HG02938 (cell line): Measurements from ENCODE around the gene PLEKHA6.

Experiments used
- ATAC-seq: cut with Tn5 transposase; IDR thresholded peaks from one replicate; pipeline ENCODE4 v1.9.1; 2021; ENCODE audit warnings: mild to moderate bottlenecking, moderate library complexity; ENCODE audit not compliant: unreplicated experiment

Gene PLEKHA6

DNA sequence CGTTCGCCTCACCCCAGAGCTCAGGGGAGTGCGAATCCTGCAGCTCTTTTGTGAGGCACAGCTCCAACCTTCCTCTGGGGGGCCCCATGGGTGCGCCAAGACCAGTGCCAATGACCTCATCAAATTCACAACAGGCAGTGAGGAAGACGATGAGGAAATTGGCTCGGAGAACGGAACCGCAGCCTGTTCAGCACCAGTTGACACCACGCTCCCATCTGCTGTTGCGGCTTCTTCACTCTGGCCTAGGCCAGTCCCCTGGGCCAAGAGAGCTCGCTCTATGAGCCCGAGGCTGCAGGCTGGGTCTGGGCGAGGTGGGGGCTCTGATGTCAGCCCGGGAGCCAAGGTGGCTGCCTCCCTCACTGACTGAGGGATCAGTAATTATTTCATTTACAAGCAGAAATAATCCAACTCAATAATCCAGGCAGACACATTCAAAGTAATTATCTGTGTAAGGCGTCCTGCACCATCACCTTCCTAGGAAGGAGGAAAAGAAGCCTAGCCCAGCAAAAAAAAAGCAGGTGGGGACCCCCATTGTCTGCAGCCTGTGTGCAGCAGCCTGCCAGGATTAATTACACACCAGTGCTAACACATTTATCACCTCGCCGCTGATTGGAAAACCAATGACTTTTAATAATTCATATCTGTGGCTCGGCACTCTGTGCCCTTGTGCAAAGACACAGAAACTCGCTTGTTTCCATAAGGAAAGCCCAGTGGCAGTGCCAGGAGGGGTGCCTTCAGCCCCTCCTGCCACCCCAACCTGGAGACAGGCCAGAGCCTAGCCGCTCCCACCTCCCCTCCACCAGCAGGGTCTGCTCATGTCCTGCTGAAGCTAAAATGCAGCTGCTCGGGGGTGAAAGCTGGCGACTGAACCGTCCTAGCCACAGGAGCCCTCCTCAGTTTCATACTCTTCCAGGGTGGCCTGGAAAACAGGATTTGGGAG lies 1.9 kb downstream of the PLEKHA6 start:
- no peak for ATAC-seq

DNA sequence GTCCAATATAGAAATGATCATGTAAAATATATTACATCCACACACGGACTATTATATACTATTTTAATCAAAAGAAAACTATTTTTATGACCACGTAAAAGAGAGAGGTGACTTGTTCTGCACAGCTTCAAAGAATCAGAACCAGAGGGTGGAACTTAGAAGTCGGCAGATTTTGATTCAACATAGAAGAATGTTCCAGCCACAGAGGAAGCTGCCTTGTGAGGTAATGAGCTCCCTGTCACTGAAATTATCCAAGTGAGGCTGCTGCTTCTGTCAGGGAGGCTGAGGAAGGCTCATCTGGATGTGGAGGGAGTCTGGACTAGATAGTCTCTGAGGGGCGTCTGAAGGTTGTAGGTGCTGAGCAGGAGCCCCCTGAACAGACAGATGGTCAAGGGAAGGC lies 2.7 kb downstream of the PLEKHA6 start:
- no peak for ATAC-seq

DNA sequence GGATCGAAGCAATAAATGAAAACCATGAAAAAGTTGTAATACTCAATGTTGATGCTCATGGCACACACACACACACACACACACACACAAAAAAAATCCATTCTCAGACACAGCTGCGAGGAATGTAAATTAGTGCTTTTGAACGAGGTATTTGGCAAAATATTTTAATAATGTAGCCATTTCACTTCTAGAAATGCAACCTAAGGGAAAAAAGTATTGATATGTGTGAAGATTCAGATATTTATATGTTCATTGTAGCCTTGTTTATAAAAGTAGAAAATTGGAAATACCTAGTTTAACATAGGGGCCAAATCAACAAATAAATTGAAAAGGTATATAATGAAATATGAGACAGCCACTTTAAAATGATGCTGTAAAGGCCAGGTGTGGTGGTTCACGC lies 3.8 kb downstream of the PLEKHA6 start:
- ATAC-seq: no peak

GRCh38 chr1:204354579-204354978 lies 5.2 kb downstream of the PLEKHA6 start:
- ATAC-seq: no peak

DNA sequence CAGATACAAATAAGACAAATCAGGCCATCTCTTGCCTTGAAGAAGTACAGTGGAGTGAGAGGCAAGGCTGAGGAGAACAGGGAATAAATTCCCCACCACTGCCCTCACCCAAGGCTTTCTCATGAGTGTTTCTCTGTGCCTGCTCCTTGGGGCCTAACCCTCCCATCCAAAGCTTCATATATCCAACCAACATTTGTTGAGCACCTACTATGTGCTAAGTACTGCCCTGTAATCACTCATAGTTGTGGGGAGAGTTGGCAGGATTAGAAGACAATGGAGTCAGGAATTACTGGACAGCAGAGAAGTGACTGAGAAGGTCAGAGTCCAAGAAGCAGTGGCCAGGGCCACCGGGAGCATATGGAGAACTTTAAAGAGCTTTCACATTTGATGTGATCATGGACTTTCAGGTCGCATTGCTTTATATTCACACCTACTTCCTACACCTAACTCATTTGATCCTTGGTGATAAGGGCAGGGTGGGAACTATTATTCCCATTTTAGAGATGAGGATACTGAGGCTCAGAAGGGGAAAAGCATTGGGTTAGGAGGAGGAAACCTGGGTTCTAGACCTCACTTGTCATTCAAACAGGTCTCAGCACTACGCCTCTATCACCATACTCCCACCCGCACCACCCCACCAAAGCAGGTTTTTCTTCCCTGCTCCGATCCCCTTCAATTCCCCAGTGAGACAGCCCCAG lies 6.4 kb downstream of the PLEKHA6 start:
- ATAC-seq: no peak

DNA sequence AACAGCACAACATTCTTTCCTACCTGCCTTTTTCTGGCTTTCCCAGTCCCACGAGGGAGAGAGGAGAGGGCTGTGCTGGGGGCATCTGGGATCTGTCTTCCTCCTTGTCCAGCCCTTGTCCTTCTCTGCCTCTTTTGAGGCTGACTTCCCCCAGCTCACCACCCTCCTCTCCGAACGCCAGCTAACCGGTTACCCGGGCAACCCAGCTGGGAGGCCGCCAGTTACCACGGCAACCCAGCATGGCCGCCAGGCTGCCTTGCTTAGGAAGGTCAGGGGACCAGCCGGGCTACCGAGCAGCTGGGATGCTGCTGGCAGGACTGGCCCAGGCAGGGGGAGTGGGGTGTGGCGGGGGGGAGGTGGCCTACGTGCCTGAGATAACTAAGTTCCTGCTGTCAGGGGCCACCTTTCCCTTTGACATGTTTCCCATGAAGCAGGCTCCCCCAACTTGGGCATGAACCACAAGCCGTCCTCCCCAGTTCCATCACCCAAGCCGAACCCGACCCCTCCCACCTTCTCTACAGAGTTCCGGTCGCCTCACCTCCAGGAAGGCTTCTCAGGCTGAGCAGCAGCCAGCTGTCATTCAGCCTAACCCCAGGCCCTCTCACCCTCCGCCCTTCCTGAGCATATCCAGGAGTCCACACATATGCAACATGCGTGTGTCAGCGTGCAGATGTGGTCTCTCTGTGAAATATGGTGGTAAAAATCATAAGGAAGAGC lies 8.7 kb downstream of the PLEKHA6 start:
- no peak for ATAC-seq

GRCh38 chr1:204350312-204350711 lies 9.4 kb downstream of the PLEKHA6 start:
- no peak for ATAC-seq

DNA sequence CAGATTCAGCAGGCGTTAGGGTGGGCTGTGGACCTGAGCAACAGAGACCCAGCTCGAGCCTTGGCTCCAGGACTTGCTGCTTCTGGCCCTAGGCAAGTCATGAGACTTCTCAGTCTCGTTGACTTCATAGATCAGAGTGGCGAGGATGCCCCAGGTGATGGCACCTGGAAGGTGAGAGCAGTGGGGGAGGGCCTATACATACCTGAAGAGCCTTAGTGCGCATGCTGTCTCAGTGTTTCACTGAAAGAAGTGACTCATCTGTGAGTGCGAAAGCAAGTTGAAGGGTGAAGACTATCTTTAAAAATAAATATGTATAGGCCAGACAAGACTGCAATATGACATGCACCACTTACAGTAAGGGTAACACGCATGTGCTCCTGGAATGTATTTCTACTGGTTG lies 10.1 kb downstream of the PLEKHA6 start:
- no peak for ATAC-seq

- no peak for ATAC-seq
Observed at GRCh38 chr1:204348722-204349121, 11.0 kb downstream of the PLEKHA6 start.

DNA sequence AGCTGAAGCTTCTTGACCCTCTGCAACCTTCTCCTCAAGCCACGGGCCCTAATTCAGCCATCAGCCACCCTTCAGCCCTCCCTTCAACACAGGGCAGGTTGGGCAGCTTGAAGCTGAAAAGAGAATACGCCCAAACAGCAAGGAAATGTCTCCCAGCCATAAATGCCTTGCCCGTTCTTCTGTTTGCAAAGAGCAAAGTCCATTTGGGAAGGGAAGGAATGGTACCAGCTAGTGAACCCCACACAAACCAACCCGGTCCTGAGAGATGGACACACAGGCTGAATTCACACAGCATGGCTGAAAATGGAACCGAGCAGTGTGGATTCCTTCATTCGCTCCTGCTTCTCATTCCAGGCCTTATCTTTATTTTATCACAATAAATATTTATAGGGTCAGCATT lies 11.5 kb downstream of the PLEKHA6 start:
- no peak for ATAC-seq

DNA sequence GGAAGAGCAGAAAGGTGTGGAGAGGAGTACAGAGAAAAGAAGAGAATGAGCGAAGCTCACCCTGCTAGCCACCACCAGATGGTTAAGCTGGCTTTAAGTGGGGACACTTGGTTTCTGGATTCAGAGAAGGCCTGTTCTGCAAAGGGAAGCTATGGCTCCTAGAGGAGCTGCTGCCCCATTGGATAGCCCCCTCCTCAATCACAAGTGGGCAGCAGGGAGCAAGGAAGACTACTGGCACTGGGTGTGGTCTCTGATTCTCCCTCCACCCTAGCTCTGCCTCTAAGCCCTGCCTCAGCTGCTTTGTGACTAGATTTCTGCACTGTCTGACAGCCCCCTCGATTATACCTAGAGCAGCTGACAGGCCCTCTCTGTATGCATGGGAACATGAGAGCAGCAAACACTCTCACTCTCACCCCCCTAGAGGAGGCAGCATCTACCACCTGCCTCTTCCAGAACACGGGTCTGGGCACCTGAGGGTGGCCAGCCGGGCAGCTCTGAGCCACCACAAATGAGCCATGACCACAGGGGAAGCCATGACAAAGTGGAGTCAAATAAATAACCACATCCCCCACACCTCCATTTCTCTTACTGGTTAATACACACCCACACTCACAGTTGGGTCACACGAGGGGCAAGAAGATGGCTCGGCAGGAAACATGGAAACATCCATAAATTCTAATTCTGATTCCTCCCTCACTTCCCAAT lies 13.6 kb downstream of the PLEKHA6 start:
- no peak for ATAC-seq

DNA sequence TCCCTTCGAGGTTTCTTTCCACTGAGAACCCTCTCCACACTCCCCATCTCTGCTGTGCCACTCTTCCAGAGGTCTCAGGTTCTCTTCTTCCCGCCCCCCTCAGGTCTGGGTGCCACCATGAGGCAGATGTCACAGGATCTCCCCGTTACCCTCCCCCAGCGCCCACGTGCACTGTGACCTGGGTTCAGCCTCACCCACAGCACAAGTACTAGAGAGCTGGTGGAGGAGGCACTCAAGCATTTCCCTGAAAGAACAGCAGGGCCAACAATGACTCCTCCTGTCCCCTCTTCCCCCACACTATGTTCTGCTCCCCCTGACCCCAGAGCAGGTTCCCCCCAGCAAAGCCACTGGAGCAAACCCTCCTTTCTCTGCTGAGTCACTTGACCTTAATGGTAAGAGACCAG lies 14.3 kb downstream of the PLEKHA6 start:
- ATAC-seq: no peak

GRCh38 chr1:204344665-204345355 lies 14.9 kb downstream of the PLEKHA6 start:
- no peak for ATAC-seq

- no peak for ATAC-seq
Observed at GRCh38 chr1:204343802-204344201, 15.9 kb downstream of the PLEKHA6 start.

DNA sequence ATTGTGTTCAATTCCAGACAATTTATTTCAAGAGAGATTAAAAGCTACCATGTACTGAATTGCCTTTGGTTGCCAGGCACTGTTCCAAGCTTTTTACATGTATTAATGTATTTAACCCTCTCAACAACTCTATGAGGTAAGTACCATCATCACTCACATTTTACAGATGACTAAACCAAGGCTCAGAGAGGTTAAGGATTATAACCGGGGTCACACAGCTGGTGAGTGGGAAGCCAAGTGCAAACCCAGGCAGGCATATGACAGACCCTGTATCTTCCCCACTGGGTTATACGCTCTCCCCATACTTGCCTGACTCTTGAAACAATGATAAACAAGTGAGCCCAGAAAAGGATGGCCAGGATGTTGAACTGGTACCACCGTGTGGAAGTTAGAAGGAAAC lies 16.5 kb downstream of the PLEKHA6 start:
- no peak for ATAC-seq

DNA sequence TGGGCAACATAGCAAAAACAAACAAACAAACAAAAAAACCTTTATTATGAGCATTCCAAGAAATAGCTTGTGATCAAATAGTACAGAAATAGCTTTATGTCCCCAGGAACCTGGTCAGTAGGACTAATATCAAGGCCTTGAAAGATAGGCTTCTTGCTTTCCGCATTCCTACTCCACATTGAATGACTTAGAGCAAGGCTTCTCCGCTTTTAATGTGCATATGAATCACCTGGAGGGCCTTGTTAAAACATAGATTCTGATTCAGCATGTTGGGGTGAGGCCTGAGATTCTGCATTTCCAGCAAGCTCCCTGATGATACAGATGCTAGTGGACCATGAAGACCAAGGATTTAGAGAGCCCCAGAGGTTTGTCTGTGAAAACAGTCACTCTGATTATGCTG lies 17.4 kb downstream of the PLEKHA6 start:
- ATAC-seq: no peak

GRCh38 chr1:204341380-204341779 lies 18.3 kb downstream of the PLEKHA6 start:
- ATAC-seq: no peak

DNA sequence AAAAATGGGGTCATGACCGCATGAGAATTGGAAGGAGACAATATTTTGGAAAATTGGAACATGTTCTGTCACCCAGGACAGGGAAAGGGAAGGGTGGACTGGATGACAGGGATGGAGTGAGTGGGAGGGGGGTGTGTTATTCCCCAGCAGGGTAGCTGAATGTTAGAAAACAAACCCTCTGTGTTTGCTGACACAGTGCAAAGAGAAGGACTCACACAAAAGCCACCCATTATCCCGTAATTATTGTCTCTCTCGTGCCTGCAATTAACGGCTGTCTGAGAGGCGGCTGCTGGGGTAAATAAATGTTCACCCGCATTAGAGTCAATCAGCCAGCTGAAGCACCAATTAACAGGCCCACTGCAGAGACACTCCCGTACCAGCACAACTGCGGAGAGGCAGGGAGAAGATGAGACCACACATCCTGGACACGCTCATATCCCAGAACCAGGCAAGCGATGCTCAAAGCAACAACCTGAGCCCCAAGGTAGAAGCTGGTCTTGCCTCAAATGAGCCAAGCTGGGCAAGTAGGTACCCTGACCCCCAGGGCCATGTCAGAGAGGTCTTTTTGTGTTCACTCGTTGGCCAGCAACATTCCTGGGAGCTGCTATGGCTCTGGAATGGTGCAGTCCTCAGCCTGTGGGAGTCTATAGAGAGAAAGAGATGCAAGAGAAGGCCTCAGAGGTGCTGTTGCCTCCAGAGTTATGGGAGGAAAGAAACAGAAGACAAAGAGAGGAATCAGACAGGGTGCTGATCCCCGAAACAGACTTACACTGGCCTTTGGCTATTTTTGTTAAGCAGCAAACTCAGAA lies 19.4 kb downstream of the PLEKHA6 start:
- no peak for ATAC-seq

DNA sequence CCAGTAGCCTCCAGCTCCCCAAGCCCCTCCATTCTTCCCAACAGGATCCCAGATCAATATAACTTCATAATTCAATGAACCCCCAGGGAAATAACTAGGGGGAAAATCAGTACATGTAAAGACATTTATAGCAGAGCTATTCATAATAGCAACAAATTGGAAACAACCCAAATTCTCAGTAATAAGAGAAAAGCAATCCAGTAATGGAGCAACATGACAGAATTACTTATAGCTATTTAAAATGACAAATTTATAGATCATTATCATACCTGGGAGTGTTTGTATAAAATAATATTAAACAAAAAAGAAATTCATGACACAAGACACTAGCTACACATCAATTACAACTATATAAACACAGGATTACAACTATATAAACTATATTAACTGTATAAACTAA lies 20.2 kb downstream of the PLEKHA6 start:
- no peak for ATAC-seq

- ATAC-seq: no peak
Observed at GRCh38 chr1:204338997-204339396, 20.7 kb downstream of the PLEKHA6 start.
